GM19043 (cell line): Measurements from ENCODE around the gene ABCA9.
"Not testable (repeated sequence)": the region's sequence is repeated elsewhere in the genome, so short reads cannot be mapped to it uniquely, and the experiment has no call there.

Source experiments
- ATAC-seq: cut with Tn5 transposase; IDR thresholded peaks from one replicate; pipeline ENCODE4 v1.9.1; 2021; ENCODE audit warnings: low read depth; ENCODE audit not compliant: unreplicated experiment

ABCA9 gene, protein sequence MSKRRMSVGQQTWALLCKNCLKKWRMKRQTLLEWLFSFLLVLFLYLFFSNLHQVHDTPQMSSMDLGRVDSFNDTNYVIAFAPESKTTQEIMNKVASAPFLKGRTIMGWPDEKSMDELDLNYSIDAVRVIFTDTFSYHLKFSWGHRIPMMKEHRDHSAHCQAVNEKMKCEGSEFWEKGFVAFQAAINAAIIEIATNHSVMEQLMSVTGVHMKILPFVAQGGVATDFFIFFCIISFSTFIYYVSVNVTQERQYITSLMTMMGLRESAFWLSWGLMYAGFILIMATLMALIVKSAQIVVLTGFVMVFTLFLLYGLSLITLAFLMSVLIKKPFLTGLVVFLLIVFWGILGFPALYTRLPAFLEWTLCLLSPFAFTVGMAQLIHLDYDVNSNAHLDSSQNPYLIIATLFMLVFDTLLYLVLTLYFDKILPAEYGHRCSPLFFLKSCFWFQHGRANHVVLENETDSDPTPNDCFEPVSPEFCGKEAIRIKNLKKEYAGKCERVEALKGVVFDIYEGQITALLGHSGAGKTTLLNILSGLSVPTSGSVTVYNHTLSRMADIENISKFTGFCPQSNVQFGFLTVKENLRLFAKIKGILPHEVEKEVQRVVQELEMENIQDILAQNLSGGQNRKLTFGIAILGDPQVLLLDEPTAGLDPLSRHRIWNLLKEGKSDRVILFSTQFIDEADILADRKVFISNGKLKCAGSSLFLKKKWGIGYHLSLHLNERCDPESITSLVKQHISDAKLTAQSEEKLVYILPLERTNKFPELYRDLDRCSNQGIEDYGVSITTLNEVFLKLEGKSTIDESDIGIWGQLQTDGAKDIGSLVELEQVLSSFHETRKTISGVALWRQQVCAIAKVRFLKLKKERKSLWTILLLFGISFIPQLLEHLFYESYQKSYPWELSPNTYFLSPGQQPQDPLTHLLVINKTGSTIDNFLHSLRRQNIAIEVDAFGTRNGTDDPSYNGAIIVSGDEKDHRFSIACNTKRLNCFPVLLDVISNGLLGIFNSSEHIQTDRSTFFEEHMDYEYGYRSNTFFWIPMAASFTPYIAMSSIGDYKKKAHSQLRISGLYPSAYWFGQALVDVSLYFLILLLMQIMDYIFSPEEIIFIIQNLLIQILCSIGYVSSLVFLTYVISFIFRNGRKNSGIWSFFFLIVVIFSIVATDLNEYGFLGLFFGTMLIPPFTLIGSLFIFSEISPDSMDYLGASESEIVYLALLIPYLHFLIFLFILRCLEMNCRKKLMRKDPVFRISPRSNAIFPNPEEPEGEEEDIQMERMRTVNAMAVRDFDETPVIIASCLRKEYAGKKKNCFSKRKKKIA (N-terminal part only)

GRCh38 chr17:69060822-69061221 lies at the start of gene ABCA9:
ABCA9 (minus strand) TSS chr17:69060927; CDS start chr17:69051126, 9,801 bp downstream.
- no peak for ATAC-seq

DNA sequence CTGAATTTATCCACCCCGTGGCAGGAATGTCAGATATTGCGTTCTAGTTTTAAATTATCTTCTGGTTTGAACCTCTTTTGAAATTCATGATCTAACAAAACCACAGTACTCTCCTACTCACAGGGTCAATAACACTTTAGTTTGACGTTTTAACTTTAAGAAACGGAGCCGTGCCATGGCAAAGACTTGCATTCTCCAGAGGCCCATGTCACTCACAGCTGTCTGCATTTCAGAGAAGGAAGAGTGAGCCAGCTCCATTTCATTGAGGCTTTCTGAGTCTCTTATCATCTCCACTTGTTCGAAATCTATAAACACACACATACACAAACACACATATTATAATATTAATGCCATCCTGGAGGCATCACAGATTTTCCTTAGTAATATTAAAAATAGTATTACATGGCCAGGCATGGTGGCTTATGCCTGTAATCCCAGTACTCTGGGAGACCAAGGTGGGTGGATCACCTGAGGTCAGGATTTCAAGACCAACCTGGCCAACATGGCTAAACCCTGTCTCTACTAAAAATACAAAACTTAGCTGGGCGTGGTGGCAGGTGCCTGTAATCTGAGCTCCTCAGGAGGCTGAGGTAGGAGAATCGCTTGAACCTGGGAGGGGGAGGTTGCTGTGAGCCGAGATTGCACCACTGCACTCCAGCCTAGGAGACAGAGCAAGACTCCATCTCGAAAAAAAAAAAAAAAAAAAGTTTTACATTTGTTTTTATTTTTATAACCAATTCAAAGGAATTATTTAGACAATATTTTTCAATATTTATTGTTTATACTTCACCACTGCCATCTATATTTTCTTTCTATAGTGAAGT lies 45.4 kb upstream of the ABCA9 start:
- ATAC-seq: no peak

DNA sequence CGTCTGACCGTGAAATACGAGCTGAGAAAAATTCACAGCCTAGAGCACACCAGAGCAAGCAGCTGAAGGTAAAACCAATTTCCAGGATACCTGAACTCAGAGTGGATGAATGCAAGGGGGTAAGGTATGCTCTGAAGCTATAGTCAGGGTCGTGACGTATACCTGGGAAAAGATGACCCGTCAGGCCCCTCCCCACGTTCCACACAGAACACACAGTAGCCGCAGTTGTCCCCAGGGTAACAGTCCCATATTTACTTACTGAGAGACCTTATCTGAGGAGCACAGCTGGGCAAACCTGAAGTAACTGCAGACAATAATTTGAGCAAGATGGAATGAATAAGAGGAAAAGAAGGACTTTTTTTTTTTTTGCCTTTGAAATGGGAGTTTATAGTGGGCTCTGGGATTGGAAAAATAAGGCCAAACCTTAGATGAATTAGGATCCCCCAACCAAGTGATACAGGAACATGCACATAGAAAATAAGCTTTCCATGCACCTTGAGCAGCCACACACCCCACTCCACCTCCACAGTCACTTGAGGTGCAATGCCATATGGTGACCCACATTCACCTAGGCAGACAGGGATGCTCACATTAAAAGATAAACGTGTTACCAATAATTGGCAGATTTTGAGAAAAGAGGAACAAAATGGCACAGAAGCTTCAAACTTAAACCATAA lies 43.0 kb upstream of the ABCA9 start:
- ATAC-seq: no peak

DNA sequence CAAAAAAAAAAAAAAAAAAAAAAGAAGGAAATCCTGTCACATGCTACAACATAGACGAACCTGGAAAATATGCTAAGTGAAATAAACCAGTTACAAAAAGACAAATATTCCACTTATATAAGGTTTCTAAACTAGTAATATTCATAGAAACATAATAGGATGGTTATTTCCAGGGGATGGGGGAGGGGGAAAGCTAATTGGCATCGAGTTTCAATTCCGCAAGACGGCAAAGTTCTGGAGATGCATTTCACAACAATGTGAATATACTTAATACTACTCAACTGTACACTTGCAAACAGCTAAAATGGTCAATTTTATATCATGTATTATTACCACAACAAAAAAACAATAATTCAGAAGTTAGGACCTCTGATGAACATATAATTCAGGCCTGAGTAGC lies 37.9 kb upstream of the ABCA9 start:
- ATAC-seq: no peak

- ATAC-seq: no peak
Measured at GRCh38 chr17:69096541-69096940, 35.8 kb upstream of the ABCA9 start.

- ATAC-seq: no peak
Measured at GRCh38 chr17:69093995-69094394, 33.3 kb upstream of the ABCA9 start.

DNA sequence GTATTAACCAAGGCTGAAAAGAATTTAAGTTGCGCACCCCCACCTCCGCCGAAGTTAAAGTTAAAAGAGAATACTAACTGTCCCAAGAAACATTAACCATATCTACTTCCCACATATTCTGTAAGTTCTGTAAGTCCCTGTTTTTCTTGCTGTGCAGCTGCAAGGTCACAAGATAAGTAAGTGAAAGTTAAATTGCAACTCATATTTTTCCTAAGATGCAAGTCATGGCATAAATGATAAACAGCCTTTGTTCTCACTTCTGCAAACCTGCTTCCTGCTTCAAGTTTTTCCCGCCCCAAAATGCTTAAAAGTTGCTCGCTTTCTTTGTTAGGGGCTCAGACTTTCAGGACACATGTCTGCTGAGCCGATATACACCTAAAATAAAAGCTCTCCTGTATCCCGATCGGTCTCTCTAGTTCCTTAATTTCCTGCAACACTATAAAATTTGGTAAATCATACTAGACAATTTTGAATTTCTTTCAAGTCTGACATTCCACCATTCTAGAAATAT lies 32.6 kb upstream of the ABCA9 start:
- no peak for ATAC-seq

DNA sequence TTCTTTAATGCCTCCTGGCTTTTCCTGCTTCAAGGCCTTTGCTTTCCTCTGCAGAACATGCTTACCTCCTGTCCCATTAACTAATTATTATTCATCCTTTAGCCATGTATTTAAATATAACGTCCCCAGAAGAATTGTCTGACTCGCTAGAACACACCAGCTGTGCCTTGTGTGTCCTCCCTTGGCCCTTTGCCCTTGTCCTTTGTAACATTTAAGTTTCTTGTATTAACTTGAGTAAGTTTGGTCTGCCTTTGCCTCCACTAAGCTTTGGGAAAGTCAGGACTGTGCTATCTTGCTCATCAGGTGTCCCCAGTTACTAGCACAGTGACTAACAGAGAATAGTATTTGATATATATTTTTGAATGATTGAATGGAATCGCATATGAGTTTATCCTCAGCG lies 29.6 kb upstream of the ABCA9 start:
- no peak for ATAC-seq

DNA sequence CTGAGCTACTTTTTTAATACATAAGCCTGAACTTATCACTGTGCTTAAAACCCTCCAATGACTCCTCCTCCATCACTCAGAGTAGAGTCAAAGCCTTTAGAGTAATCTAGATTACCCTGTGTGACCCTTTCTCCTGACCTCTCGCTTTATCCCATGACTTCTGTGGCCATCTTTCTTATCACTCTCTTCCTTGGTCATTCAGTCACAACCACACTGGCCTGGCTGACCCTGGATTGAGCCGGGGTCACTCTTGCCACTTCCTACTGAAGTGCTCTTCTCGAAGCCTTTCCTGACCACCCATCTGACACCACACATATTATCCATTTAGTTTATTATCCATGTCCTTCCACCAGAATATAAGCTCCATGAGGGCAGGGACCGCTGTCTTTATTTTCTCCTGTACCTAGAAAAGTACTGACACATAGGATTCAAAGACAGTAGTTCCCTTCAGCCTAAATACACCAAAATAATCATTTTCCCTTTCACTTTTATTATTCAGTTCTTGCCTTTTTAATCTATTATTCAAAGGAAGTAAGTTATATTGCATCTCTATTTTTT lies 28.0 kb upstream of the ABCA9 start:
- no peak for ATAC-seq

- ATAC-seq: no peak
Measured at GRCh38 chr17:69086641-69087040, 25.9 kb upstream of the ABCA9 start.

DNA sequence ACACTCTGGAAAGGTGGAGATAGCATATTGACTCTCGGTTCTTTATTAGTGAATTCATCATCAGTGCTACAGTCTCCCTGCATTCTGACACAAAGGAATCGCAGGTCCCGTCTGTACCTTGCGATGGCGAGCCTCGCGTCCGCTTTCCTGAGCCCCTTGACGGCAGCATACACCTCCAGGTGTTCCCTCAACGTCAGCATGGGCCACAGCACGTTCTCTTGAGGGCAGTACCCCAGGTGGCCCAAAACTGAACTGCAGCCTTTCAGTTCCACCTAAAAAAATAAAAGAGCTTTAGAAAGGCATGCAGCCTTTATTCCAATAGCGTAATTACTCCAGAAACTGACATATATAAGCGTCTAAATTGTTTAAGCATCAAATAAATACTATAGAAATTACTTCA lies 24.2 kb upstream of the ABCA9 start:
- ATAC-seq: no peak

- ATAC-seq: no peak
Measured at GRCh38 chr17:69082696-69083095, 22.0 kb upstream of the ABCA9 start.

DNA sequence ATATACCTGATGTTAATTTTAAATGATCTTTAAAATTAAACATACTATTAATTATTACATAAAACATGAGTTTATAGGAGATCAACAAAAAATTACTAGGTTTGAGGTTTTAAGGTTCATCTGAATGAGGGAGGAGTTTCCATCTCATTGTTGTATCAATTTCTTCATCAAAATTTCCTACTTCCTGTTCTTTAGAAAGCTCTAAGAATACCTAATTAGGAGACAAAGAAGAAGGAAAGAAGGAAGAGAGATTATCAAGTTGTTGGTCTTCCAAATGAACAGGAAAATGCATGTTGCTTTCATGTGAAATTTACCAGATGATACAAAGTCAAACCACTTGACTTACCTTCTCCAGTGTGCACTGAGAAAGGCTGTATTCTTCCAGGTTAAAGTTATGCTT lies 18.1 kb upstream of the ABCA9 start:
- ATAC-seq: no peak

DNA sequence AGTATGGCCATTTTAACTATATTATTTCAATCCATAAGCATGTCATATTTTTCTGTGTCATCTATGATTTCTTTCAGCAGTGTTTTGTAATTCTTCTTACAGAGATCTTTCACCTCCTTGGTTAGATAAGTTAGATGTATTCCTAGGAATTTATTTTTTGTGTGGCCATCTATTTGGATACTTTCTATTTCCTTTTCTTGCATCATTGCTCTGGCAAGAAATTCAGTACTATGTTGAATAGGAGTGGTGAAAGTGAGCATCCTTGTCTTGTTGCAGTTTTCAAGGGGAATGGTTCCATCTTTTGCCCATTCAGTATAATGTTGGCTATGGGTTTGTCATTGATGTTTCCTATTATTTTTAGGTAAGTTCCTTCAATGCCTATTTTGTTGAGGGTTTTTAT lies 15.1 kb upstream of the ABCA9 start:
- no peak for ATAC-seq

DNA sequence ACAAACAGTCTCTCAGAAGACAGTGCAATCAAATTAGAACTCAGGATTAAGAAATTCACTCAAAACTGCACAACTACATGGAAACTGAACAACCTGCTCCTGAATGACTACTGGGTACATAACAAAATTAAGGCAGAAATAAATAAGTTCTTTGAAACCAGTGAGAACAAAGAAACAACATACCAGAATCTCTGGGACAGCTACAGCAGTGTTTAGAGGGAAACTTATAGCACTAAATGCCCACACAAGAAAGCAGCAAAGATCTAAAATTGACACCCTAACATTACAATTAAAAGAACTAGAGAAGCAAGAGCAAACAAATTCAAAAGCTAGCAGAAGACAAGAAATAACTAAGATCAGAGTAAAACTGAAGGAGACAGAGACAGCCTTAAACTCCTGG lies 12.7 kb upstream of the ABCA9 start:
- not testable (repeated sequence) for ATAC-seq

GRCh38 chr17:69072803-69073256 lies 12.1 kb upstream of the ABCA9 start:
- ATAC-seq: not testable (repeated sequence)

DNA sequence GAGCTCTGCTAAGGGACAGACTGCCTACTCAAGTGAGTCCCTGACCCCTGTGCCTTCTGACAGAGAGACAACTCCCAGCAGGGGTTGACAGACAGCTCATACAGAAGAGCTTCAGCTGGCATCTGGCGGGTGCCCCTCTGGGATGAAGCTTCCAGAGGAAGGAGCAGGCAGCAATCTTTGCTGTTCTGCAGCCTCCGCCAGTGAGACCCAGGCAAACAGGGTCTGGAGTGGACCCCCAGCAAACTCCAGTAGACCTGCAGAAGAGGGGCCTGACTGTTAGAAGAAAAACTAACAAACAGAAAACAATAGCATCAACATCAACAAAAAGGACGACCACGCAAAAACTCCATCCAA lies 10.5 kb upstream of the ABCA9 start:
- ATAC-seq: not testable (repeated sequence)

DNA sequence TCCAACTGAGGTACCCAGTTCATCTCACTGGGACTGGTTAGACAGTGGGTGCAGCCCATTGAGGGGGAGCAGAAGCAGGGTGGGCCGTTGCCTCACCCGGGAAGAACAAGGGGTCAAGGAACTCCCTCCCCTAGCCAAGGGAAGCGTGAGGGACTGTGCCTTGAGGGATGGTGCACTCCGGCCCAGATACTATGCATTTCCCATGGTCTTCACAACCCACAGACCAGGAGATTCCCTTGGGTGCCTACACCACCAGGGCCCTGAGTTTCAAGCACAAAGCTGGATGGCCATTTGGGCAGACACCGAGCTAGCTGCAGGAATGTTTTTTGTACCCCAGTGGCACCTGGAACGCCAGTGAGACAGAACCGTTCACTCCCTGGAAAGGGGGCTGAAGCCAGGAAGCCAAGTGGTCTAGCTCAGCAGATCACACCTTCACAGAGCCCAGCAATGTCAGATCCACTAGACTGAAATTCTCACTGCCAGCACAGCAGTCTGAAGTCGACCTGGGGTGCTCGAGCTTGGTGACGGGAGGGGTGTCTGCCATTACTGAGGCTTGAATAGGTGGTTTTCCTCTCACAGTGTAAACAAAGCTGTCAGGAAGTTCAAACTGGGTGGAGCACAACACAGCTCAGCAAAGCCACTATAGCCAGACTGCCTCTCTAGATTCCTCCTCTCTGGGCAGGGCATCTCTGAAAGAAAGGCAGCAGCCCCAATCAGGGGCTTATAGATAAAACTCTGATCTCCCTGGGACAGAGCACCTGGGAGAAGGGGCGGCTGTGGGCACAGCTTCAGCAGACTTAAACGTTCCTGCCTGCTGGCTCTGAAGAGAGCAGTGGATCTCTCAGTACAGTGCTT lies 9.9 kb upstream of the ABCA9 start:
- ATAC-seq: not testable (repeated sequence)
